Measurements from ENCODE around the gene WASL.
"Not testable (repeated sequence)": the region's sequence is repeated elsewhere in the genome, so short reads cannot be mapped to it uniquely, and the experiment has no call there.

WASL gene

GRCh38 chr7:123748734-123749536 lies at the start of gene WASL:
TSS of gene WASL (minus strand) at chr7:123749003. CDS start at chr7:123748734, 269 bp downstream.
- peak; percentile 76 for DNase-seq

GRCh38 chr7:123797673-123798531 lies 49.1 kb upstream of the WASL start:
- DNase-seq, result peak; percentile 32

- DNase-seq, result no peak
These were observed 47.8 kb upstream of the WASL start for GRCh38 chr7:123796568-123796967.

GRCh38 chr7:123795917-123796316 lies 47.1 kb upstream of the WASL start:
- DNase-seq, result no peak

GRCh38 chr7:123795116-123795515 lies 46.3 kb upstream of the WASL start:
- DNase-seq, result not testable (repeated sequence)

- no peak for DNase-seq
These were observed 43.7 kb upstream of the WASL start for GRCh38 chr7:123792547-123792946.

- DNase-seq, result no peak
These were observed 42.2 kb upstream of the WASL start for GRCh38 chr7:123791001-123791400.

GRCh38 chr7:123789817-123790216 lies 41.0 kb upstream of the WASL start:
- DNase-seq, result no peak

GRCh38 chr7:123789206-123789784 lies 40.5 kb upstream of the WASL start:
- no peak for DNase-seq

- DNase-seq, result no peak
These were observed 39.8 kb upstream of the WASL start for GRCh38 chr7:123788584-123788983.

GRCh38 chr7:123787220-123788007 lies 38.6 kb upstream of the WASL start:
- no peak for DNase-seq

GRCh38 chr7:123784263-123784662 lies 35.5 kb upstream of the WASL start:
- peak; percentile 7 for DNase-seq

GRCh38 chr7:123783820-123784219 lies 35.0 kb upstream of the WASL start:
- no peak for DNase-seq

- DNase-seq, result no peak
These were observed 33.4 kb upstream of the WASL start for GRCh38 chr7:123782071-123782798.

GRCh38 chr7:123780472-123780871 lies 31.7 kb upstream of the WASL start:
- DNase-seq, result not testable (repeated sequence)

GRCh38 chr7:123774496-123774895 lies 25.7 kb upstream of the WASL start:
- no peak for DNase-seq

- DNase-seq, result no peak
These were observed 24.7 kb upstream of the WASL start for GRCh38 chr7:123773481-123773880.

- DNase-seq, result no peak
These were observed 23.8 kb upstream of the WASL start for GRCh38 chr7:123772652-123773051.

GRCh38 chr7:123771846-123772245 lies 23.0 kb upstream of the WASL start:
- no peak for DNase-seq

- no peak for DNase-seq
These were observed 22.5 kb upstream of the WASL start for GRCh38 chr7:123771256-123771655.

- peak; percentile 84 for DNase-seq
These were observed 21.6 kb upstream of the WASL start for GRCh38 chr7:123770378-123770777.

GRCh38 chr7:123769371-123769770 lies 20.6 kb upstream of the WASL start:
- DNase-seq, result no peak

Data from MV-4-11 (cell line).